ENCODE measurements around the gene PRKCE.

The PRKCE gene

GRCh38 chr2:46236876-46237859 lies 585.7 kb downstream of the PRKCE start:
- DNase-seq (ENCODE audit: low read depth in 2 of 3, low spot score in 1 of 3): no peak

Data from stimulated activated CD4-positive, alpha-beta T cell treated with anti-CD3 and anti-CD28 coated beads, Interleukin-12 subunit alpha, Interleukin-12 subunit beta, amount 100 ng/mL, for 48 hours (primary cell).